Astrocyte of the spinal cord (primary cell): Measurements from ENCODE around the gene SHTN1.

Source experiments
- DNase-seq: peaks from one replicate; pipeline ENCODE4 v3.0.0; 2011; ENCODE audit warnings: low read depth, low spot score
- H3K4me3 ChIP-seq: 2 replicates; pipeline ENCODE4 v1.5.1; 2011; ENCODE audit warnings: low read depth, mild to moderate bottlenecking, low read length, moderate library complexity
- CTCF ChIP-seq: IDR thresholded peaks from 2 replicates; pipeline ENCODE4 v1.5.1; 2012; ENCODE audit warnings: low read depth, mild to moderate bottlenecking, low read length, inconsistent platforms
- in situ Hi-C: cut with HindIII; loops from 2 replicates; pipeline ENCODE4 v1.10.0; 2017; ENCODE audit warnings: low sequenced_read_pairs

Gene SHTN1

GRCh38 chr10:117005527-117006055 lies 604 bp upstream of the SHTN1 start:
- in situ Hi-C loops, result no loop called here
- no peak for DNase-seq
- H3K4me3 ChIP-seq, result peak overlapping the region; percentile 76
- TF ChIP-seq CTCF, result no peak

DNA sequence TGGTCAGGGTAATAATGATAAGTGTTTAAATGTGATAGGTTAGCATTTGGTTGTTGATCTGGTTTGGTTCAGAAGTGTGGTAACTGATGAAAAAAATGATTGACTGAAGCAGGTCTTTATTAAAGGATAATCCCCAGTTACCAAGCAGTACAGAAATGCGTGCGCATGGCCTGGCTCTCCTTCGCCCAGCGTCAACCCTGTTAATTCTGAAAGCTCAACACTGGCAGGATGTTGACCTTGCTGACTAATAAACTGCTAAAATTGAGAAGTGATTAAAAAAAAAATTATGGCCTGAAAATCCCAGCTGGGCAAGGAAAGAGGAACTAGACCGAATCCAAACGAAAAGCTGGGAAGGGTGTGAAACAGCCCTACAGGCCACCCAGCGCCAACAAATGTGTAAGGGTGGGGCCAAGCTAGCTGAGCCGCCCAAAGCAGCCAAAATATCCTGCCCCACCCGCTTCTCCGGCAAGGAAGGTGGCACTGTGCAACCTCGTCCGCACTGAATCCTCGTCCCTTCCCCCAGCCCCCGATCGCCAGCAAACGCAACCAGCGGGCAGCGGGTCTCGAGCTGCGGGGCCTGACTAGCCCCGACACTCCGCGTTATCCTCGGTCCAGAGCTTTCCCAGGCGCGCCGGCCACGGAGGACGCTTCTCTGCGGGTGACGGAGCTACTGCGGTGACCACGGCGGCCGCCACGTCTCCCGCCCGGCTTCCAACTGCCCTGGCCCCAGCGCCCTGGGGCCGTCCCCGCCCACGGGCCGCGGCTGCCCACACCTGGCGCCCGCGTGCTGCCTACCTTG lies 561 bp downstream of the SHTN1 start:
- in situ Hi-C loops, result no loop called here
- TF ChIP-seq CTCF, result no peak
- H3K4me3 ChIP-seq, result peak overlapping the region; percentile 76
- peak; percentile 16 for DNase-seq

- DNase-seq, result no peak
- no peak overlapping the region for H3K4me3 ChIP-seq
- in situ Hi-C loops, result no loop called here
- no peak for TF ChIP-seq CTCF
Observed at GRCh38 chr10:117003336-117003735, 1.7 kb downstream of the SHTN1 start.

DNA sequence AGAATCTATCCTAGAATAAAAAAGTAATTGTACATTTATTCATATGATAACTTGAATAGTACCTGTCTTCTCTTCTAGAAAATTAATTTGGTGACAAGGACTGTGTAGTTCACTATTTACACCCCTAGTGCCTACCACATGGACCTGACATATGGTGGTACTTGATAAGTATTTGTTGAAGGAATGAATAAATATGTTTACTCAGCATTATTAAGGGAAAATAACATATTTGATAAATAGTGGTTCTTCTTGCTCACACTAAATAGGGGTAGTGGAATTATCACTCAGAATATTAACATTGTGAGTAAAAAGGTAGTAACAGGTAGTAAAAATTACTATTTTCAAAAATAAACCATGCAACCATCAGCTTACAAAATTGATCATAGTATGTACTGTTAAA lies 2.8 kb downstream of the SHTN1 start:
- no peak for TF ChIP-seq CTCF
- DNase-seq, result no peak
- H3K4me3 ChIP-seq, result no peak overlapping the region
- in situ Hi-C loops, result no loop called here

DNA sequence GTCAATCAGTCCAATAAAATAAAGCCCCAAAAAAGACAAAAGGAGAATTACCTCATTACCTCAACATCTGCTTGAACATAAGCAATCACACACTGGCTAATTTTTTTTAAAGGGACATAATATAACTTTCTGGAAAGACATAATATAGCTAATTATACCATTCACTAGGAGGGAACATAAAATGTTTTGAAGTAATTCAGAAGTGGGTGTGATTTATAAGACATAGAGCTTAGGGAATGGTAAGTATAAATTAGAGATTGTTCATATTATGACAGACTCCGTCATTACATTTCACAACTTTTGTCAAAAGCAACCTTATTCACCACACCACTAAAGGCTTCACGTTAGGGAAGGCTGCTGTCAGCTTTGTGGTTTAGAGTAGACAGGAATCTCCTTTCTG lies 3.8 kb downstream of the SHTN1 start:
- DNase-seq, result no peak
- TF ChIP-seq CTCF, result no peak
- in situ Hi-C loops, result no loop called here
- no peak overlapping the region for H3K4me3 ChIP-seq

- H3K4me3 ChIP-seq, result no peak overlapping the region
- in situ Hi-C loops, result no loop called here
- no peak for TF ChIP-seq CTCF
- no peak for DNase-seq
Observed at GRCh38 chr10:117000580-117000979, 4.4 kb downstream of the SHTN1 start.
